ENCODE results near the gene FAM32A. TPM values are rescaled to one million over a fixed set of nuclear protein-coding genes. Genes with fewer than 3 reads are reported as not detected.

FAM32A gene
- 59.4 TPM for total RNA-seq
- long read RNA-seq, transcript FAM32A-205 (3 exons, 1,168 nt): minor isoform, 85 of 496 reads
- long read RNA-seq, transcript FAM32A-201 (4 exons, 1,455 nt): major isoform, 388 of 496 reads
- long read RNA-seq, transcript FAM32A-204 (3 exons, 798 nt): minor isoform, 7 of 496 reads
- long read RNA-seq, partial matches to known transcripts: 6 of 496 reads
- long read RNA-seq, other reads (novel, unspliced or antisense): 9 of 496 reads

DNA sequence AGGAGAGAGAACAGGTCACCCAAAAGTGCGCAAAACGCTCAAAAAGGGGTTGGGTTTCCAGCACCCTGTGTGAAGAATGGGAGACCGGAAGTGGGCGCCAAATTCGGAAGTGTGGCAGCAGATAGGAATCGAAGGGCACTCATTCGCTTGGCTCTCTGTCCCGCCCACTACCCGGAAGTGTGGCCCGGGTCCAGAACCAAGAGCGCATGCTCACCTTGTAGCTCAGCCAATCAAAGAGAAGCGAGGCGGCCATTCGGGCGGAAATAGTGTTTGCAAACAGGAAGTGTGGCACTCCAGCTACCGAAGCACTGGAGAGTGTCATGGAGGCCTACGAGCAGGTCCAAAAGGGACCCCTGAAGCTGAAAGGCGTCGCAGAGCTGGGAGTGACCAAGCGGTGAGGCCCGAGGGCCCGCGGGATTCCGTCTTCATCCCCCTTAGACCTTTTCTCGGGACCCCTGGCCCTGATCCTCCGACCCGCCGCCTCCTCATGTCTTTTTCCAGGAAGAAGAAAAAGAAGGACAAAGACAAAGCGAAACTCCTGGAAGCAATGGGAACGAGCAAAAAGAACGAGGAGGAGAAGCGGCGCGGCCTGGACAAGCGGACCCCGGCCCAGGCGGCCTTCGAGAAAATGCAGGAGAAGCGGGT is at the start of gene FAM32A:
Gene FAM32A (plus strand): TSS at position 288 of the 645 bp plus-strand sequence. CDS start 33 bp downstream, at position 321.
- DNase-seq (ENCODE audit: low spot score): peak; percentile 99

DNA sequence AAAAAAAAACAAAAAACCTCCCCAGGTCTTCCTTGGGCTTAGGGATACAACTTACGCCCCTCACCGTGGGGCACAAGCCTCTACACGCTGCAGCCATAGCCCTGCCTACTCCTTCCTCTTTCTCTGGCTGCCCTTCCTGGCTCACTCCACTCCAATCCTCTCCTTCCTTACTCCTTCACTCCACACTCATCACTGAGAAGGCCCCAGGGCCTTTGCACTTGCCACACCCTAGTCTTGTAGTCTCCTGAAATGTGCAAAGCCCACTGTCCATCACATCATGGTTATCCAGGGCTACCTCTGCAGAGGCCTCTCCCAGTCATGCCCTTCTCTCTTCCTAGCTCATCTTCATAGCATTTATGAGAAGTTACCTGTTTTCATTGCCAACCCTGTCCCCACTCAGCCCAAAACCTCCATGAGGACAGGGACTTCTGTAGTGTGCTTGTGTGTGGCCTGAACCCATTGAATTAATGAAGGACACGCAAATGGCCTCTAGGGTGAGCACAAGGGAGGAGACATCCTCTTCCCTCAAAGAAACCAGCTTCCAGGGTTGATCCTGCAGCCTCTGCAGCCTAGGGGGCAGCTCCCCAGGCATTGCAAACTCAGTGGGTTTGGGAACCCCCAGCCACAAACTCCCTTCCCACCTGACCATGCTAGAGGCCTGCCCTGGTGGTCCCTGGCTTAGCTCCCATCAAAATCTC is 49.6 kb upstream of the FAM32A start:
- DNase-seq (ENCODE audit: low spot score): no peak

DNA sequence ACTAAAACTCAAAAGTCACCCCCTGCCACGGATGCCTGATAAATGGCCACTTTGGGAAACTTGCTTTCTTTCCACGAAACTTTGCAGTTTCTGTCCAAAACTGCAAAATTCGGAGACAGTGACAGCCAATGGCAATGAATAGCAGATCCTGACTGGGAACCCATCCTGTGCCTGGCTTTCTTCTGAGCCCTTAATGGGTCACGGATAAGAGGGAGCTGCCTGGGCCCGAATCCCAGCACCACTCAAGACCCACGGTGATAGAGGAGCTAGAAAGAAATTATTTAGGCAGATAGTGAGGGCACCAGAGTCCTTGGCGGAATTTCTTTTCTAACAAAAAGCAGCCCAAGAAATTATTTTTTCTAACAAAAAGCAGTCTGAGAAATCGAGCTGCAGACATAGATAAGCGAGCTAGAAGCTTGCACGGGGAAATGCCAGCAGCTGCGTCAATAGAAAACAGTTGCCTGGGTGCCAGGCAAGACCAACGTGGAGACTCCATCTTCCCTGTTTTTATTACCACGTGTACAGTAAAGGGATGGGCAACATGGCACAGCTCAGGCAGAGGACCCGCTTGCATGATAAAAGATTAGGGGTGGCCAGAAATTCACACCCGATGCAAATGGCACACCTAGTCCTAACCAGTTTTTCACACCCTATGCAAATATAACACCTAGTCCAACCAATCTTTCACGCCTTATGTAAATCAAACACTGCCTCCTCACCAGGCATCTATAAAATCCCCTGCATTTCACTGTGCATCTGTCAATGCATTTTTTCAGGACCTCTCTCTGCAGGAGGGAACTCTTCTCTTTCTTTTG is 48.8 kb upstream of the FAM32A start:
- DNase-seq (ENCODE audit: low spot score): no peak

DNA sequence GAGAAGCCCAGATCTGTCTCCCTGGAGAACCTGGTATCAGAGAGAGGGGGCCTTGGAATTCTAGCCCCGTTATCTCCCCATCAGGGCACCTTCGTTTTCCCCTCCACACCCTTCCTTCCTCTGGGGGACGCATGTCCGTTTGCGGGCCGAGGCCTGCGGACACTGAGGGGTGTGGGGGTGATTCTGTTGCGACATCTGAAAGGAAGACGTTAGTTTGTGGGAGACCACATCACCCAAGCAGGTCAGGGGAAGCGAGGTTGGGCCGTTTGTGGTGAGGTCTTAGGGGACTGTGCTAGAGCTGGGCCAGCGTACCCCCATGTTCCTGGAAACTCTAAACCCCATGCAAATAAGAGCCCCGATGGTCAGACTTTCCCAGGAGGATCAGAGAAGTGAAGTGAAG is 45.5 kb upstream of the FAM32A start:
- DNase-seq (ENCODE audit: low spot score): no peak

DNA sequence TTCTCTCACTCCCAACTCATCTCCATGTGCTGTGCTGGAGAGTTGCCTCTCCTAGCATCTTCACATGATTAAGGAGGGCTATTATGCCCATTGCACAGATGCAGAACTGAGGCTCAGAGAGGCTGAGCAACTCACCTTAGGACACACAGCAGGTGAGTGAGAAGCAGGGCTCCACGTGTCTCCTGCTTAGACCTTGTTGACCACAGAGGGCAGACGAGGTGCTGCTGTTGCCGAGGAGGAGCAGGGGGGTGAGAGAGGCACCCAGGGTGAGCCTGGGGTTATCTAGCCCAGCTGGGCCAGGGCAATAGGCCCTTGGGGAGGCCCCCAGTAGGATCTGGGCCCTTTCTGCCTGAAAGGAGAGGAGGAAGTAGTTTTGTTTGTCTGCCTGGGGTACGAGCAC is 44.2 kb upstream of the FAM32A start:
- DNase-seq (ENCODE audit: low spot score): no peak

DNA sequence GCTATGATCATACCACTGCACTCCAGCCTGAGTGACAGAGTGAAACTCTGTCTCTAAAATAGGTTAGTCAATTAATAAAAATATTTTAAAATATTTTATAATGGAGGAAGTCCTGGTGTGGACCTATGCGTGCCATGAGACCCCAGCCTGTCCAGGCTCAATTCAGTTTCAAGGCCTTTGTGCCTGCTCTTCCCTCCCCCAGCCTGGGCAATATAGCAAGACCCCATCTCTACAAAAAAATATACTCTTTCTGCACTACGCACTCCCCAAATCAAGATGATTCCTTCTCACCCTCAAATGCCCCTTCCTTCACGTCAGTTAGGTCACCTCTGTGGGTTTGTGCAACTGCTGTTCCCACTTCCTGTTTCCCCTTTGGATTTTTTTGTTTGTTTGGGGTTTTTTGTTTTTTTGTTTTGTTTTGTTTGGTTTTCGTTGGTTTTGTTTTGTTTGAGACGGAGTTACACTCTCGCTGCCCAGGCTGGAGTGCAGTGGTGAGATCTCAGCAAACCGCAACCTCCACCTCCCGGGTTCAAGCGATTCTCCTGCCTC is 43.1 kb upstream of the FAM32A start:
- DNase-seq (ENCODE audit: low spot score): no peak

DNA sequence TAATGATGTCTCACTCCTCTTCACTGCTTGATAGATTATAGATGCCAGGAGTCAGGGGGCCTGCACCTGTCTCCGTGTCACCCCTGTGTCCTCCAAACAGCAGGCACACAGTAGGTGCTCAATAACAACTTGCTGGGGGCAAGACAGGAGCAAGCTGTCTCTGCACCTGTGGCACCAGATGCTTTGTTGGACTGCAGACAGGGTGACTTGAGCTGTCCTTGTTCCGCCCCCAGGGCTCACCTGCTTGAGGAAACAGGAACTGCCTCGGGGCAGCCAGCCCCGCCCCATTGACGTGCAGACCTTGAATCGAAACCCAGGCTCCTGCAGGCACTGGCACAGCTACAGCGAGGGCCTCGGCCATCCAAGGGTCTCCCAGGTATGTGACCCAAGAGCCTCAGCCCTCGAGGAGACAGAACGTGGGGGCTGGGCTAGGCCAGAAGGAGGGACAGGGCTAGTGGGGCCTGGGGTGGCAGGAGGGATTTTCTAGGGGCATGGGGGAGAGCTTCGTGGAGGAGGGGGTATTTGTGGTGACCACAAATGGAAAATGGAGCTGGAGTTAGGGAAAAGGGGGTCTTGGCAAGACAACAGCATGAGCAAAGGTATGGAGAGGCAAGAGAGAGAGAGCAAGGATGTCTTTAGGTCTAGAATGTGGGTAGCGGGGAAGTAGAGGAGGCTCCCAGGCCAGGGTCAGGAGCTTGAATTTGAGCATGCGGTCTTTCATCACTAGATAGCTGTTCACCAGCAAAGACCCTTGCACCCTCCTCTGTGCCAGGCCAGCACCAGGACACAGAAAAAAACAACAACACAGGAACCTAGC is 41.6 kb upstream of the FAM32A start, which contains the start of gene HSH2D:
Gene HSH2D (plus strand): TSS at position 287 of the 817 bp plus-strand sequence. CDS start 5,066 bp downstream, outside the sequence.
- no peak for DNase-seq (ENCODE audit: low spot score)

DNA sequence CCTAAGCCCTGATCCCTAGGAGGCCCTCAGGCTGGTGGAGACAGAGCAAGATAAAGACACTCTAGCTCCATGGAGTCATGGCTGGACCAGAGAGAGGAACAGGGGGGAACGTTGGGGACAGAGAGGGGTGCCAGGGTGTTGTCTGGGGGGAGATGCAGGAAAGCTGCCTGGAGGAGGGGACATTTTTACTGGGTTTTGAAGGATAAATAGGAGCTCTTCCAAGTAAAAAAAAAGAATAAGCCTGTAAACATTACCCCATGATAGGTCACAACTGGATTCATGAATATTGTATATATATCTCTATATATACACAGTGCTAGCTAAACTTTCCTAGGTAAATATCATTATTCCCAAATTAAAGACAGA is 41.0 kb upstream of the FAM32A start:
- no peak for DNase-seq (ENCODE audit: low spot score)

DNA sequence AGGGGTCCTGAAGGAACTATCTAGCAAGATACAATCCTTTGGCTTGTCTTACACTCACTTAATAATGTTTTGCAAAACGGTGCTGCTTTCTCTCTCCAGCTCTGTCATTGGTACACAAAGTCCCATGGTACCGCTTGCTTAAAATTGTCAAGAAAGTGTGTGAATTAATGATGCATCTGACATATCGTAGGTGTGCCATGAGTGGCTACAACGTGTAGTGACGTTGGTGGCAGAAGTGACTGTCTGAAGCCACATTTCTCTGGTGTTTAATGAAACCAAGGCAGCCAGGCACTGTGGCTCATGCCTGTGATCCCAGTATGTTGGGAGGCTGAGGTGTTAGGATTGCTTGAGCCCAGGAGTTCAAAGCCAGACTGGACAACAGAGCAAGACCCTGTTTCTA is 39.1 kb upstream of the FAM32A start:
- DNase-seq (ENCODE audit: low spot score): no peak

DNA sequence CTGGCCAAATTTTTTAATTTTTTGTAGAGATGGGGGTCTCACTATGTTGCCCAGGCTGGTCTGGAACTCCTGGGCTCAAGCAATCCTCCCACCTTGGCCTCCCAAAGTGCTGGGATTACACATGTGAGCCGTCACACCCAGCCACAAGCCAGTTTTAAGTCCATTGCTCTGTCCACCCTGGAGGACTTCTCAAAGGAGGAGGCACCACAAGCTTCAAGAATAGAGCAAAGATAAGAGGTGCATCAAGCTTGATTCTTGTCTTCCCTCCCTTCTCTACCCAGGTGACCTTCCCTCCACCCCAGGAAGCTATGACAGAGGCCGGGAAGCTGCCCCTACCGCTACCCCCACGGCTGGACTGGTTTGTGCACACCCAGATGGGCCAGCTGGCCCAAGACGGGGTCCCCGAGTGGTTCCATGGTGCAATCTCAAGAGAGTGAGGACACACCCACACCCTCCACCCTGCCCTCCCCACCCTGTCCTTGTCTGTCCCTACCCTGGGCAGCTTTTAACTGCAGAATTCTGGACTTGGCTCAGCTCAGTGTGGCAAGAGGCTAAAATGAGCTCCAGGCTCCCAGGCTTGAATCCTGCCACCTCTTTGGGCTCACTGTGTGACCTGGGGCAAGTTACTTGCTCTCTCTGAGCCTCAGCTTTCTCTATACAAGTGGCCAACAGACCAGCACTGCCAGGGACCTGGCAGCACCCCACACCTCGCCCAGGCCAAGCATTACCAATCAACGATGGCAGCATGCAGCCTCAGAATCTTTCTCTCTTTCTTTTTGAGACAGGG is 36.6 kb upstream of the FAM32A start:
- DNase-seq (ENCODE audit: low spot score): no peak

DNA sequence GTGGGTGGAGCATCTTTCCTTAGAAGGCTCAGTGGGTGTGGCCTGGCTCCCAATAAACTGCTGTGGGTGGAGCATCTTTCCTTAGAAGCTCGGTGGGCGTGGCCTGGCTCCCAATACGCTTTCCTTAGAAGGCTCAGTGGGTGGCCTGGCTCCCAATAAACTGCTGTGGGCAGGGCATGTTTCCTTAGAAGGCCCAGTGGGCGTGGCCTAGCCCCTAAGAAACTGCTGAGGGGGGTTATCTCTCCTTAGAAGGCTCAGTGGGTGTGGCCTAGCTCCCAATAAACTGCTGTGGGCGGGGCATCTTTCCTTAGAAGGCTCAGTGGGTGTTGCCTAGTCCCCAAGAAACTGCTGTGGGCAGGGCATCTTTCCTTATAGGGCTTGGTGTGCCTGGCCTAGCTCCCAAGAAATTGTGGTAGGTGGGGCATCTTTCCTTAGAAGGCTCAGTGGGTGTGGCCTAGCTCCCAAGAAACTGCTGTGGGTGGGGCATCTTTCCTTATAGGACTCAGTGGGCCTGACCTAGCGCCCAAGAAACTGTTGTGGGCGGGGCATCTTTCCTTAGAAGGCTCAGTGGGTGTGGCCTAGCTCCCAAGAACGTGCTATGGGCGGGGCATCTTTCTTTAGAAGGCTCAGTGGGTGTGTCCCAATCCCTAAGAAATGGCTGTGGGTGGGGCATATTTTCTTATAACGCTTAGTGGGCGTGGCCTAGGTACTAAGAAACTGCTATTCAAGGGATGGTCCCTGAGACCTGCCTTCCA is 31.5 kb upstream of the FAM32A start:
- no peak for DNase-seq (ENCODE audit: low spot score)

DNA sequence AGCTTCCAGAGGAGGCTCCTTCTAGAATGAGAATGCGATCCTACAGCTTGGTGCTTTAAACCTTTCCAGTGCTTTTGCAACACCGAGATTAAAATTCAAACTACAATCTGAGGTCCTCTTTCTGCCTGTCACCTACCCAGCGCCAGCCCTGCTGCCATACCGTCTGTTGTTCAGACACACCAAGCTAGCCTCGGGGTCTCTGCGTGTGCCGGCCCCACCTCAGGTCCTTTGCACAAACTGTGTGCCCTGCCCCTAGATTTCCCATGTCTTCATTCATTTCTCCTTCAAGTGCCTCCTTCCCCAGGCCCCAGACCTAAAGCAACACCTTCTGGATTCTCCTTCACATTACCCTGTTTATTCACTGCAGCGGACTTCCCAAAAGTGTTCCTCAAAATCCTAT is 30.7 kb upstream of the FAM32A start:
- no peak for DNase-seq (ENCODE audit: low spot score)

DNA sequence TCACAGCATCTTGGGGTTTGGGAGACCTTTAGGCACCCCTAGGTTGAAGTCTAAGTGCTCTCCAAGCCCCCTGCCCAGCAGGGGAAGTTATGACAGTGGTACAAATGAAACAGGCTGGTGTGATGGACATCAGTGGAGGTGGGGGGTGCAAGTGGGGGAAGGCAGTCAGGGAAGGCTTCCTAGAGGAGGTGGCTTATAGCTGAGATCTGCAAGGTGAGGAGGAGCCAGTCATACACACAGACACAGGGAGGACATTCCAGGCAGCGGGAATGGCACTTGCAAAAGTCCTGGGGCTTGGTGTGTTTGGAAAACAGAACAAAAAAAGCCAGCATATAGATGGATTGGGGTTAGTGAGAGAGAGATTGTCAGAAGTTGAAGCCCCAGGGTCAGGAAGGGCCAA is 30.1 kb upstream of the FAM32A start:
- DNase-seq (ENCODE audit: low spot score): no peak

DNA sequence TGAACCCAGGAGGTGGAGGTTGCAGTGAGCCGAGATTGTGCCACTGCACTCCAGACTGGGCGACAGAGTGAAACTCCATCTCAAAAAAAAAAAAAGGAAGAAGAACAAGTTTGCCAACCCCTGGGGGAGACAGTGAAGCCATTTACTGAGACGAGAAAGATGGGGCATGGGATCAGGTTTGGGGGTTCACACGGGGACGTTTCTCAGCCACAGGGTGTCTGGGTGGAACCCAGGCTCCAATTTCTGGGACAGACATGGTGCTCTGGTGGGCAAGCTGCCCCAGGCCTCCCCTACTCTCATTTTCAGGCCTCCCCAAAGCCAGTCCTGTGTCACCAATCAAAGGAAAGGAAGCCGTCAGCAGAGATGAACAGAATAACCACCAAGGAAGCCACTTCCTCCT is 28.3 kb upstream of the FAM32A start:
- no peak for DNase-seq (ENCODE audit: low spot score)

DNA sequence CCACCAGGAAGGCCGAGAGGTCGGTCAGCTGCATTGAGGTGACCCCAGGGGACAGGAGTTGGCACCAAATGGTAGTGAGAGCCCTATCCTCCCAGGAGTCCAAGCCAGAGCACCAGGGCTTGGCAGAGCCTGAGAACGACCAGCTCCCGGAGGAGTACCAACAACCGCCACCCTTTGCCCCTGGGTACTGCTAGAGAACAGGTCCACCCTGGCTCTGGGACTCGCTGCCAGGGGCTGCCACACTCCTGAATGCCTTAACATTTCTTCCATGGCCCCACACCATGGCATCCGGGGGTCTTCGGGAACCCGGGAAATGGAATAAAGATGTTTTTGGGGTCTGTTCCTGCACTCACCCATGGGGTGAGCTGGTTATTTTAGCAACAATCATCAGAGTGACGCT is 27.6 kb upstream of the FAM32A start:
- no peak for DNase-seq (ENCODE audit: low spot score)

DNA sequence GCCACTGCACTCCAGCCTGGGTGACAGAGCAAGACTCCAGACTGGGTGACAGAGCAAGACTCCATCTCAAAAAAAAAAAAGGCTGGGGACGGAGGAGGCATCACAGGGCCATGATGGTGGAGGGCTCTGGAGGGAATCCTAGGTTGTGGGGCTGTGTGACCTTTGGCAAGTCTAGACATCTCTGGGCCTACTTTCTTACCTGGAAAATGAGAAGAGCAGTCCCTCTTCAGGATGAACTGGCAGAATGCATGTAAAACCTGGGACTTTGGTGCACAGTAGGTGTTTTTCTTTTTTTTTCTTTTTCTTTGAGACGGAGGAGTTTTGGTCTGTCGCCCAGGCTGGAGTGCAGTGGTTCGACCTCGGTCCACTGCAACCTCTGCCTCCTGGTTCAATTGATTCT is 25.6 kb upstream of the FAM32A start:
- DNase-seq (ENCODE audit: low spot score): no peak

DNA sequence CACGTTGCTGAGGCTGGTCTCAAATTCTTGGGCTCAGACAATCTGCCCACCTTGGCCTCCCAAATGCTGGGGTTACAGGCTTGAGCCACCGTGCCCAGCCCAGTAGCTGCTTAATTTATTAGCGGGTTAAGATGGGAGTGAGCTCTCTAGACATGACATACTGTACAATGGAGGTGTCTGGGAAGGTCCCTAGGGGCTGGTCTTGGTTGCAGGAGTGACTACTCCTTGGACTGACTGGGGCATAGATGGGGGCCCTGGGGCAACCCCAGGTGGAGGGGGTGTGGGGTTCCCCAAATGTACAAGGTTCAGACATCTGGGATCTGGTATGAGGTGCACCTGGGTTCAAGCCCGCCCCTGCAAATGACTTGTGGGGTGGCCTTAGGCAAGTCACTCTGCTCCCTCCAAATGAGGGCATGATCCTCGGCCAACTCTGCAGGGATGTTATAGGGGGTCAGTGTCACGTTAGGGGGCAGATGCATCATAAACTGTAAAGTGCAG is 24.7 kb upstream of the FAM32A start:
- DNase-seq (ENCODE audit: low spot score): no peak

DNA sequence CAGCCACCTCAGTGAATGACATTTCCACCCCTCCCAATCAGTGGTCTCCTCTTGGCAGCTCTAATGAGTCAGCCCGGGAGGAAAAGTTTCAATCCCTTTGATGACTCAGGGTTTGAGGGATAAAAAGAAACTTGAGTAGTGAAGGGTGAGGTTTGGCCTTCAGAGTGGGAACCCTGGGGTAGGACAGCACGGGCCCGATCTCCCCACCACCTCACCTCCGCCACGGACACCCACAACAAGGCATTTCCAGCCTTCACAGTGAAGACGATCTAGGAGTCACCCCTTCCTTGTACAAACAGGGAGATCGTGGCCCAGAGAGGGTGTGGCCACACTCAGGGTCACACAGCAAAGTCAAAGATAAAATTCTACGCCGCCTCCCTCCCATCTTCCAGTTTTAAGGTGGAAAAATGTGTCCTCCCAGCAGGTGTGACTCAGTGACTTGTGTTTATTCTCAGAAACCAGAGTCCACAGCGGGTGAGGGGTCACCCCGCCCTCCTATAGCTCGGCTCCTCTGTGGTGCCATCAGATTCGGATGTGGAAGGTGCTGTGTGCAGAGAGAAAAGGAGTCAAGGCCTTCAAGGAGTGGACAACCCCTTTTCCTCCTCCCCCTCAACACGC is 24.2 kb upstream of the FAM32A start:
- DNase-seq (ENCODE audit: low spot score): no peak

All from mesenteric fat pad (tissue), 1 donor.